ENCODE measurements around the gene ARV1. TPM values are rescaled to one million over a fixed set of nuclear protein-coding genes. Genes with fewer than 3 reads are reported as not detected.

The ARV1 gene
- total RNA-seq, 1 experiment from 2014 or later = 25.9 TPM

- DNase-seq (ENCODE audit: low read depth, low spot score) = no peak
- TF ChIP-seq TCF7L2 (IDR thresholded peaks at IDR 0.05; ENCODE audit: low read depth, low read length) (no peak), POLR2AphosphoS5 (IDR thresholded peaks at IDR 0.05; ENCODE audit: low read depth, low read length) (no peak), REST (IDR thresholded peaks at IDR 0.05; ENCODE audit: insufficient read depth in 1 of 2, low read depth in 2 of 2, low read length in 1 of 2) (no peak), SIN3A (IDR thresholded peaks at IDR 0.05; ENCODE audit: borderline replicate concordance, insufficient read depth, low read depth, low read length) (no peak)
- TF ChIP-seq, protein P1, sequence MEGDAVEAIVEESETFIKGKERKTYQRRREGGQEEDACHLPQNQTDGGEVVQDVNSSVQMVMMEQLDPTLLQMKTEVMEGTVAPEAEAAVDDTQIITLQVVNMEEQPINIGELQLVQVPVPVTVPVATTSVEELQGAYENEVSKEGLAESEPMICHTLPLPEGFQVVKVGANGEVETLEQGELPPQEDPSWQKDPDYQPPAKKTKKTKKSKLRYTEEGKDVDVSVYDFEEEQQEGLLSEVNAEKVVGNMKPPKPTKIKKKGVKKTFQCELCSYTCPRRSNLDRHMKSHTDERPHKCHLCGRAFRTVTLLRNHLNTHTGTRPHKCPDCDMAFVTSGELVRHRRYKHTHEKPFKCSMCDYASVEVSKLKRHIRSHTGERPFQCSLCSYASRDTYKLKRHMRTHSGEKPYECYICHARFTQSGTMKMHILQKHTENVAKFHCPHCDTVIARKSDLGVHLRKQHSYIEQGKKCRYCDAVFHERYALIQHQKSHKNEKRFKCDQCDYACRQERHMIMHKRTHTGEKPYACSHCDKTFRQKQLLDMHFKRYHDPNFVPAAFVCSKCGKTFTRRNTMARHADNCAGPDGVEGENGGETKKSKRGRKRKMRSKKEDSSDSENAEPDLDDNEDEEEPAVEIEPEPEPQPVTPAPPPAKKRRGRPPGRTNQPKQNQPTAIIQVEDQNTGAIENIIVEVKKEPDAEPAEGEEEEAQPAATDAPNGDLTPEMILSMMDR (IDR thresholded peaks at IDR 0.05) = no peak
- H3K27ac ChIP-seq (ENCODE audit: low read length) = no peak overlapping the region
- no peaks in the 10 kb centered on the region for H3K4me1 ChIP-seq (ENCODE audit: control insufficient read depth, insufficient read depth, low read length)
- no peak overlapping the region for H3K4me3 ChIP-seq (ENCODE audit: low read depth in 2 of 2, low read length in 2 of 2)
- BruUV-seq (replicated peaks) = no TSS peak
- no peaks in the 10 kb centered on the region for H3K9me3 ChIP-seq (ENCODE audit: control insufficient read depth, insufficient read depth, low read depth, low read length)
- H3K36me3 ChIP-seq (ENCODE audit: control insufficient read depth, insufficient read depth, low read length) = no peaks in the 10 kb centered on the region; the same call in none of the 2 replicates
- ATAC-seq = no peak
- H3K27me3 ChIP-seq (ENCODE audit: control insufficient read depth, insufficient read depth, low read length) = no peaks in the 10 kb centered on the region
- in situ Hi-C loops (cut with HindIII; ENCODE audit: low pct_unique_long_range_greater_than_20kb, low sequenced_read_pairs) = no loop called here
- POLR2A ChIA-PET = interaction anchor here (0.6 kb wide), 1 partner anchor 258 kb away, joined by 3 read pairs; no protein-coding TSS in a partner anchor
- CTCF ChIA-PET = no interaction called here
- intact Hi-C loops (cut with micrococcal nuclease; ENCODE audit: unreplicated experiment) = no loop called here
These were observed 21.3 kb upstream of the ARV1 start for GRCh38 chr1:230957580-230957989.

DNA sequence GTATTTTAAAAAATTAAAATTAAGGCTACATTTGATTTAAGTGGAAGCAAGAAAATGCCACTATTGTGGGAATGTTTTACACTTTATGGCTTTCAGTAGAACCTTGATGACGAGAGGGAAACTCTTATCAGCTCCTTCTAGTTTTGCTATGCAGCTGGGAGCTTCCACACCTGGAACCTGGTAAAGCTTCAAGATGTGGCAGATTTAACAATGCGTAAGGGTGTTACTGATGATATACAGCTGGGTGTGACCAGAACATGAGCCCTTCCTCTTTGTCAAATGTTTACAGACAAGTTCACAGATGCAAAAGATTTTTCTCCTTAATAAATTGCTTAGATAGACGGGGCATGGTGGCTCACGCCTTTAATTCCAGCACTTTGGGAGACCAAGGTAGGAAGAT is 20.5 kb upstream of the ARV1 start:
- ATAC-seq (no peak), DNase-seq (ENCODE audit: low read depth, low spot score) (no peak)
- H3K9me3 ChIP-seq (ENCODE audit: control insufficient read depth, insufficient read depth, low read depth, low read length) = no peaks in the 10 kb centered on the region
- intact Hi-C loops (cut with micrococcal nuclease; ENCODE audit: unreplicated experiment) (no loop called here), in situ Hi-C loops (cut with HindIII; ENCODE audit: low pct_unique_long_range_greater_than_20kb, low sequenced_read_pairs) (no loop called here)
- BruUV-seq (replicated peaks) = no TSS peak
- no peak overlapping the region for H3K27ac ChIP-seq (ENCODE audit: low read length)
- ChIA-PET CTCF (no interaction called here), POLR2A (no interaction called here)
- TF ChIP-seq REST (IDR thresholded peaks at IDR 0.05; ENCODE audit: insufficient read depth in 1 of 2, low read depth in 2 of 2, low read length in 1 of 2) = no peak
- TF ChIP-seq, protein P1 (IDR thresholded peaks at IDR 0.05) = no peak
- TF ChIP-seq TCF7L2 (IDR thresholded peaks at IDR 0.05; ENCODE audit: low read depth, low read length) = no peak
- no peak for TF ChIP-seq POLR2AphosphoS5 (IDR thresholded peaks at IDR 0.05; ENCODE audit: low read depth, low read length)
- no peak for TF ChIP-seq SIN3A (IDR thresholded peaks at IDR 0.05; ENCODE audit: borderline replicate concordance, insufficient read depth, low read depth, low read length)
- H3K4me1 ChIP-seq (ENCODE audit: control insufficient read depth, insufficient read depth, low read length) = no peaks in the 10 kb centered on the region
- H3K4me3 ChIP-seq (ENCODE audit: low read depth in 2 of 2, low read length in 2 of 2) = no peak overlapping the region
- no peaks in the 10 kb centered on the region; the same call in none of the 2 replicates for H3K36me3 ChIP-seq (ENCODE audit: control insufficient read depth, insufficient read depth, low read length)
- H3K27me3 ChIP-seq (ENCODE audit: control insufficient read depth, insufficient read depth, low read length) = no peaks in the 10 kb centered on the region

Data from Panc1 (cell line).